Stimulated activated CD4-positive, alpha-beta T cell treated with anti-CD3 and anti-CD28 coated beads, Interleukin-4, amount 100 ng/mL, for 48 hours (primary cell): ENCODE results near the gene SOWAHB.

Experiments used
- DNase-seq, 2 donors: peaks; one replicate each; pipeline ENCODE4 v3.0.0-alpha.2; 2020; ENCODE audit warnings: low read depth in 2 of 2

SOWAHB gene, protein sequence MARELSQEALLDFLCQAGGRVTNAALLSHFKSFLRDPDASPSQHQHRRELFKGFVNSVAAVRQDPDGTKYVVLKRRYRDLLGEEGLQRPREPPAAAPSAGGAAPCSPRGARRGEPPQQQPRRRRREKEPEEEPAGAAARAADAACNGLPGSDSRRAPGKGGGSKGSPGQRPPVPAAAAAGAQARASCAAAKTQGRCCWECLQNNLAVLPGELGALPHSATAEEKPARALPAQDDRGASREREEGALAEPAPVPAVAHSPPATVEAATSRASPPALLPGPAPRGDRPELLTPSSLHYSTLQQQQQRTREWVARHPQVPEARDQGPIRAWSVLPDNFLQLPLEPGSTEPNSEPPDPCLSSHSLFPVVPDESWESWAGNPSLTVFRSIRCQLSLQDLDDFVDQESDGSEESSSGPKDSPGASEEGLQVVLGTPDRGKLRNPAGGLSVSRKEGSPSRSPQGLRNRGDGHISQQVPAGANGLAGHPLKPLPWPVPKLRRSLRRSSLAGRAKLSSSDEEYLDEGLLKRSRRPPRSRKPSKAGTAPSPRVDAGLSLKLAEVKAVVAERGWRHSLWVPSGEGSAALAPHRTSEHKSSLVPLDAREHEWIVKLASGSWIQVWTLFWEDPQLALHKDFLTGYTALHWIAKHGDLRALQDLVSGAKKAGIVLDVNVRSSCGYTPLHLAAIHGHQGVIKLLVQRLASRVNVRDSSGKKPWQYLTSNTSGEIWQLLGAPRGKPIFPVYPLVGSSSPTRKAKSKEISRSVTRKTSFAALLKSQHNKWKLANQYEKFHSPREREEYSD

GRCh38 chr4:76897536-76898384, at the start of gene SOWAHB:
TSS of gene SOWAHB (minus strand) at chr4:76898144. CDS start at chr4:76897849, 295 bp downstream.
- no peak for DNase-seq

DNA sequence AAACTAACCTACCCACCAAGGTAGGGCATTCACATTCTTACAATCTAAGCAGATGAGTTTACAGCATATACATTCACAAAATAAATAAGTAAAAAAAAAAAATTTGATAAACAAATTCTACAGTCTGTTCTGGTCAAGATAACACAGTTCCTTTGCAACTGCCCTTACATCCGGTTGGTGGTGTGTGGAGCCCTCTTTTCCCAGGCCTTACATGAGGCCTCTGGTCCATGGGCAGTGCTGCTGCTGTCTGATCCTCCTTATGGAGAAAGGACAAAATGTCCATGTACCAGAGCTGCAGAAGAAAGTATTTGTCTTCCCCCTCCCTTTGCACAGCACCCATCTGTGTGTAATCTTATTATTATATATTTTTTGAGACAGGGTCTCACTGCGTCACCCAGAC, 49.4 kb upstream of the SOWAHB start:
- no peak for DNase-seq

- DNase-seq: no peak
Observed at GRCh38 chr4:76943790-76944189, 45.8 kb upstream of the SOWAHB start.

DNA sequence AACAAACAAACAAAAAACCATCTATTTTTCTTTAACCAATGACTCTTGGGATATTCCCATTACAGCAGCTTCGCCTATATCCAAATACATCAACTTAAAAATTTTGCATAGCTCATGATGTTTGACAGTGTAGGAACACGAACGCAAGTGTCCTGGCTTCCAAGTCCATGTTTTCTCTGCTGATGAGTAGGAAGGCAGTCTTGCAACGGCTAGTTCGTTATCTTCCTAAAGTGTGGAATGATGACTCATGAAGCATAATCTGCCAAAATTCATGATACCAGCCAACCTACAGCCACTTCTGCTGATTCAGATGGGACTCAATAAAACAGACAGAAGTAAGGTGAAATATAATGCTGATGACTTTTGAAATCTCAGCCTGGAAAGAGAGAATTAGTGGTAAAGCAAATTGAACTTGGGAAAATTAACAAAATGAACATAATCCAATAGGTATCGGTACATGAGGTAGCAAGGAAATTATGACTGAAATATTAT, 45.2 kb upstream of the SOWAHB start:
- DNase-seq: no peak

GRCh38 chr4:76939184-76939583, 41.2 kb upstream of the SOWAHB start:
- no peak for DNase-seq

DNA sequence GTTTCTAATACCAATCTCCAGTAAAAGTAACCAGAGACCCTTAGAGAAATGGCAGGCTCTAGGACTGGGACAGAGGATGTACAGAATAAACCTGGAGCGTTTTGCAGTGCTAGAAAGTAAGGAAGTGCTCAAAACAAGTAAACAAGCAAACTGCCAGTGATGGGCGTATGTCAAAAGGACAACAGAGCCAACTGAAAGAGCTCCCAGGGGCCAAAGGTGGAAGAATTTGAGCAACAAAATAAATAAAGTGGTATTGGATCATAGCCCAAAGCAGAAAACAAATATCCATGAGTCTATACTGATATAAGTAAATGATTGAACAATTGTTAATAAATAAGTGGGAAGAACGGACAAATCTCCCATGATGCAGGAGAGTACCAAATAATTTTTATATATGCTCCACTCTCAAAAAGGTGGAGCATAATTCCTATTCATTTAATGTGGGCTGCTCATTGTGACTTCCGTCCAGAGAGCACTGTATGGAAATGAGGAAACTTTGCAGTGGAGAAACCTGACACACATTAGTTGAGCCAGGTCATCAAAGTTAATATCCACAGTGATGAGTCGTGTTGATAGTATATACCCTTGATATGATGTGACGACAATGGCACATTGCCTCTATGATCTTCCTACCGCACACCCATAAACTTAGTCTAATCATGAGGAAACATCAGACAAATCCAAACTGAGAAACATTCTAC, 33.8 kb upstream of the SOWAHB start:
- DNase-seq: no peak

DNA sequence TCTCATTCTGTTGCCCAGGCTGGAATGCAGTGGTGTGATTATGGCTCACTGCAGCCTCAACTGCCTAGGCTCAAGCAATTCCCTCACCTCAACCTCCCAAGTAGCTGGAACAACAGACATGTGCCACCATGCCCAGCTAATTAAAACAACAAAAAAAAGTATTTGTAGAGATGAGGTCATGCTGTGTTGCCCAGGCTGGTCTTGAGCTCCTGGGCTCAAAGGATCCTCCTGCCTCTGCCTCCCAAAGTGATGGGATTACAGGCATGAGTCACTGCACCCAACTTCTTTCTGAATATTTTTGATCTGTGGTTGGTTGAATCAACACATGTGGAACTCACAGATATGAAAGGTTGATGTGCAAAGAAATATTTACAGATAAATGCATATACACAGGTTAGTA, 33.1 kb upstream of the SOWAHB start:
- no peak for DNase-seq

- no peak for DNase-seq
Observed at GRCh38 chr4:76930685-76931084, 32.7 kb upstream of the SOWAHB start.

DNA sequence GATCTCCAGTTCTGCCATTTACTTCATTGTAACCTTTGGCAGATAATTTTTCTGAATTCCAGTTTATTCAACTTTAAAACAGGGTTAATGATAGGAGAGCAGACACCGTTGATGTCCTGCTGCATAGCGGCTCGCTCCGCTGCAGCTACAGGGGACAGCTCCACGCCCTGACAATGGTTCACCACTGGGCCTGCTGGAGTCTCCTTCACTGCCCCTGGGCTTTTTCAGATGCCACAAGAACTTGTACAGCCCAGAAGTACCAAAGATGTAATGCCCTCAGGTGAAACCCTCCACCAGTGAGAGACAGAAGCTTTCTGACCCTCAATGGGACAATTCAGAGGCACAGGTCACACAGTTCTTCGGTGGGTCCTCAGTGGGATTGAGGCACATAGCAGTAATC, 28.9 kb upstream of the SOWAHB start:
- no peak for DNase-seq

DNA sequence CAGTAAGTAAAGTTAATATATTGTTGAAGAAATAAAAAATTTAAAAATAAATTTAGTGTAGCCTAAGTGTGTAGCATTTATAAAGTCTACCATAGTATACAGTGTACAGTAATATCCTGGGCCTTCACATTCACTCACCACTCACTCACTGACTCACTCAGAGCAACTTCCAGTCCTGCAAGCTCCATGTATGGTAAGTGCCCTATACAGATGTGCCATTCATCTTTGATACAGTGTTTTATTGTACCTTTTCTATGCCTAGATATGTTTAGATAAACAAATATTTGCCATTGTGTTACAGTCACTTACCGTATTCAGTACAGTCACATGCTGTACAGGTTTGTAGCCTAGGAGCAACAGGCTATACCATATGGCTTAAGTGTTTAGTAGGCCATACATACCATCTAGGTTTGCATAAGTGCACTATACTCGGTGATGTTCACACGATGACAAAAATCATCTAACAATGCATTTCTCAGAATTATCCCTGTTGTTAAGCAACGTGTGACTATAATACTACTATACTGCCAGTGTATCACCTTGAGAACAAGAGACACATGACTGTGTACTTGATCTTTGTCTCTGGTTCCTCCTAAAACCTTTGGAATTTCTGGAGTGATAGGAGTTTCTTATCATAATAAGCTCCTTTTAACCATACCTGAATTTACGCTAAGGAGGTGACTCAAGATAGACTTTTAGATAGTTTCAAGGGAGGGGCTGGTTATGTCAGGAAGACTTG, 25.8 kb upstream of the SOWAHB start:
- DNase-seq: no peak

GRCh38 chr4:76920715-76921114, 22.8 kb upstream of the SOWAHB start:
- DNase-seq: no peak

GRCh38 chr4:76909711-76910110, 11.8 kb upstream of the SOWAHB start:
- DNase-seq: no peak

GRCh38 chr4:76905521-76905920, 7.6 kb upstream of the SOWAHB start:
- DNase-seq: no peak

DNA sequence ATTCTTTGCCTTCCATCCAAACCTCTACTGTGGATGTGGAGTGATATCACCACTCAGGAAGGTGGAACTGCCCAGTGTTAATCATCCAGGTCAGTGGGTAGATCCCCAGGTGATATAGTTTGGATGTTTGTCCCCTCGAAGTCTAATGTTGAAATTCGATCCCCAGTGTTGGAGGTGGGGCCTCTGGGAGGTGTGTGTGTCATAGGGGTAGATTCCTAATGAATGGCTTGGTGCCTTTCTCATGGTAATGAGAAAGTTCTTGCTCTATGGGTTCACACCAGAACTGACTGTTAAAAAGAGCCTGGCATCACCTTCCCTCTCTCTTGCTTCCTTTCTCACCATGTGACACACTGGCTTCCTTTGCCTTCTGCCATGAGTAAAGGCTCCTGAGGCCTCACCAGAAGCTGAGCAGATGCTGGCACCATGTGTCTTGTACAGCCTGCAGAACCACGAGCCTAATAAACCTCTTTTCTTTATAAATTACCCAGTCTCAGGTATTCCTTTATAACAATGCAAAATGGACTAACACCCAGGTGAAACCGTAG, 6.8 kb upstream of the SOWAHB start:
- no peak for DNase-seq

DNA sequence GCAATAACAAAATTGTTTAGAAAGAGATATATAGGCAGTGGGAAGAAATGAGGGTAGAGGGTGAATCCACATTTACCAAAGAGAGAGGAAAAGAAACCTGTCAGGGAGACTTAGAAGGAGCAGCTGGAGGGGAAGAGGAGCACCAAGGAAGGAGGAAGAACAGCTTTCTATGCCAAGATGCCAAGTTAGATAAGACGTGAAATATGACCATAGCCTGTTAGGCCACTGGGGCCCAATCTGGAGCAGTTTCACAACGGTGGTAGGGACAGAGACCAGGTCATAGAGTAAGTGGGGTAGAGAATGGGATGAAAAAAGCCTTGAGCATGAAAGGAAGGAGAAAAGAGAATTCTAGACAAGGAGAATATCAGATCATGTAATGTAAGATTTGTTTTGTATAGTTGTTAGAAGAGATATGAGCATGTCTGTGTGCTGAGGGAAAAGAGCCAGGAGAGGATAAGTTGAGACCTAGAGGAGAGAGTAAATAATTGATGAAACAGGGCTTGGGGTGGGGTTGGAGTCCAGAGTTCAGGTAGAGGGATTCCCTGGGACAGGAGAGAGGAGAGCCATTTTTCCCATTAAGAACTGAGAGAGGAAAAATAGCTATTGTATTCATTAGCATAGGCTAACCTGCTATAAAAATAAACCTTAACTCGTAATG, 4.4 kb upstream of the SOWAHB start:
- no peak for DNase-seq

DNA sequence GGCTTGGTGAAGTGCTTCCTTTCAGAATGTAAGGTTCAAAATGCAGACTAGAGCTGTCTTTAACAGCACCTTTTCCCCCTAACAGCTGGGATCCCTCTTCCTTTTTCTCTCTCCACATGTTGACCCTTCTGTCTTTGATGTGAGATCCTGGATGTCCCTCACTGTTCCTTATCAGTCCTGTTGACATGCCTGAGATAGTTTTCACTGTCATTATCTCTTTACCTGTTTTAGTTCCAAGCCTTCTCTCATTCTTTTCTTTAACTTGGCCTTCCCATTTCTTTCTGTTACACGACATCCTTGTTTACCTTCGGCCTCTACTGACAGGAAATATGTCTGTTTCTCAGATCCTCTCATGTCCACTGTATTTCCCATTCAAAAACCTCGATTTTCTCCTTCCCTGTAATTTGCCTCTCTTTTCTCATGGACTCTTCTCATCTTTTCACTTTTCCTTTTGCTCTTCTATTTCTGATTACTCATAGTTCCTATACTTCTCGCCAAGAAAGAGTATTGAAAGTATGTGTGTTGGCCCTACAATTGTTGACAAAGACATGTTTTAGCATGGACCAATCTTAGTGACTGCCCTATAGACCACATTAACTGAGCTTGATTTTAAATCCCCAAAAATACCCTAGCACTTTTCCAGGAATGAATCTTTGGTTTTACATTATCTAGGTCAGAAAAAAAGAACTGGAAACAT, 1.2 kb upstream of the SOWAHB start:
- no peak for DNase-seq

- DNase-seq: no peak
Observed at GRCh38 chr4:76898385-76898692, 395 bp upstream of the SOWAHB start.

GRCh38 chr4:76896614-76897535, 1.1 kb downstream of the SOWAHB start:
- no peak for DNase-seq
